ENCODE measurements around the gene TSC2.
"Not testable (repeated sequence)": the region's sequence is repeated elsewhere in the genome, so short reads cannot be mapped to it uniquely, and the experiment has no call there.

The TSC2 gene

GRCh38 chr16:2032285-2033056 is 15.3 kb upstream of the TSC2 start:
- no peak for DNase-seq

- no peak for DNase-seq
Observed at GRCh38 chr16:2033057-2033908, 14.5 kb upstream of the TSC2 start.

- not testable (repeated sequence) for DNase-seq
Observed at GRCh38 chr16:2033909-2034695, 13.7 kb upstream of the TSC2 start.

GRCh38 chr16:2034696-2035430 is 12.9 kb upstream of the TSC2 start:
- no peak for DNase-seq

- no peak for DNase-seq
Observed at GRCh38 chr16:2035431-2036199, 12.2 kb upstream of the TSC2 start.

GRCh38 chr16:2036200-2036966 is 11.4 kb upstream of the TSC2 start:
- no peak for DNase-seq

- no peak for DNase-seq
Observed at GRCh38 chr16:2037115-2037514, 10.7 kb upstream of the TSC2 start.

- DNase-seq = no peak
Observed at GRCh38 chr16:2037647-2038381, 10.0 kb upstream of the TSC2 start.

GRCh38 chr16:2038382-2039231 is 9.2 kb upstream of the TSC2 start:
- DNase-seq = no peak

GRCh38 chr16:2039274-2040031 is 8.3 kb upstream of the TSC2 start:
- no peak for DNase-seq

GRCh38 chr16:2040041-2040786 is 7.6 kb upstream of the TSC2 start:
- DNase-seq = no peak

- DNase-seq = no peak
Observed at GRCh38 chr16:2040787-2041522, 6.8 kb upstream of the TSC2 start.

- DNase-seq = peak; percentile 87
Observed at GRCh38 chr16:2042171-2042985, 5.4 kb upstream of the TSC2 start.

- DNase-seq = peak; percentile 69
Observed at GRCh38 chr16:2042986-2043666, 4.7 kb upstream of the TSC2 start.

GRCh38 chr16:2043667-2044451 is 3.9 kb upstream of the TSC2 start:
- peak; percentile 80 for DNase-seq
